ENCODE data around the gene ROPN1L.
"Not testable (repeated sequence)": the region's sequence is repeated elsewhere in the genome, so short reads cannot be mapped to it uniquely, and the experiment has no call there.

The ROPN1L gene

GRCh38 chr5:10478436-10478835, 36.8 kb downstream of the ROPN1L start:
- no peak for DNase-seq (ENCODE audit: low read depth)

GRCh38 chr5:10479154-10479721, 37.6 kb downstream of the ROPN1L start:
- DNase-seq (ENCODE audit: low read depth), result no peak

GRCh38 chr5:10480237-10480985, 38.7 kb downstream of the ROPN1L start:
- DNase-seq (ENCODE audit: low read depth), result no peak

GRCh38 chr5:10481241-10481935, 39.7 kb downstream of the ROPN1L start:
- no peak for DNase-seq (ENCODE audit: low read depth)

GRCh38 chr5:10482791-10483530, 41.3 kb downstream of the ROPN1L start:
- DNase-seq (ENCODE audit: low read depth), result no peak

GRCh38 chr5:10484774-10485141, 43.1 kb downstream of the ROPN1L start:
- DNase-seq (ENCODE audit: low read depth), result no peak

- DNase-seq (ENCODE audit: low read depth), result no peak
These were observed 43.6 kb downstream of the ROPN1L start for GRCh38 chr5:10485142-10485795.

GRCh38 chr5:10485897-10486296, 44.2 kb downstream of the ROPN1L start:
- DNase-seq (ENCODE audit: low read depth), result no peak

- DNase-seq (ENCODE audit: low read depth), result no peak
These were observed 45.0 kb downstream of the ROPN1L start for GRCh38 chr5:10486511-10487344.

- no peak for DNase-seq (ENCODE audit: low read depth)
These were observed 46.5 kb downstream of the ROPN1L start for GRCh38 chr5:10488144-10488543.

GRCh38 chr5:10489810-10490426, 48.2 kb downstream of the ROPN1L start:
- no peak for DNase-seq (ENCODE audit: low read depth)

GRCh38 chr5:10490927-10491672, 49.4 kb downstream of the ROPN1L start:
- no peak for DNase-seq (ENCODE audit: low read depth)

GRCh38 chr5:10491673-10492026, 50.0 kb downstream of the ROPN1L start:
- DNase-seq (ENCODE audit: low read depth), result no peak

- DNase-seq (ENCODE audit: low read depth), result no peak
These were observed 52.2 kb downstream of the ROPN1L start for GRCh38 chr5:10493884-10494283.

GRCh38 chr5:10494497-10494896, 52.8 kb downstream of the ROPN1L start:
- DNase-seq (ENCODE audit: low read depth), result not testable (repeated sequence)

- DNase-seq (ENCODE audit: low read depth), result no peak
These were observed 55.9 kb downstream of the ROPN1L start for GRCh38 chr5:10497554-10497953.

- no peak for DNase-seq (ENCODE audit: low read depth)
These were observed 56.7 kb downstream of the ROPN1L start for GRCh38 chr5:10498350-10498749.

- no peak for DNase-seq (ENCODE audit: low read depth)
These were observed 57.4 kb downstream of the ROPN1L start for GRCh38 chr5:10499066-10499465.

- no peak for DNase-seq (ENCODE audit: low read depth)
These were observed 58.1 kb downstream of the ROPN1L start for GRCh38 chr5:10499776-10500175.

- DNase-seq (ENCODE audit: low read depth), result no peak
These were observed 59.0 kb downstream of the ROPN1L start for GRCh38 chr5:10500669-10501068.

Data from stimulated activated CD8-positive, alpha-beta memory T cell treated with anti-CD3 and anti-CD28 coated beads, Interleukin-15, amount 100 ng/mL, for 1 hour (primary cell).